Fibroblast of skin of right biceps (primary cell): ENCODE data around the gene NGFR.

ENCODE experiments used
- DNase-seq: peaks from one replicate; pipeline ENCODE4 v3.0.0-alpha.2; 2013

Gene NGFR

DNA sequence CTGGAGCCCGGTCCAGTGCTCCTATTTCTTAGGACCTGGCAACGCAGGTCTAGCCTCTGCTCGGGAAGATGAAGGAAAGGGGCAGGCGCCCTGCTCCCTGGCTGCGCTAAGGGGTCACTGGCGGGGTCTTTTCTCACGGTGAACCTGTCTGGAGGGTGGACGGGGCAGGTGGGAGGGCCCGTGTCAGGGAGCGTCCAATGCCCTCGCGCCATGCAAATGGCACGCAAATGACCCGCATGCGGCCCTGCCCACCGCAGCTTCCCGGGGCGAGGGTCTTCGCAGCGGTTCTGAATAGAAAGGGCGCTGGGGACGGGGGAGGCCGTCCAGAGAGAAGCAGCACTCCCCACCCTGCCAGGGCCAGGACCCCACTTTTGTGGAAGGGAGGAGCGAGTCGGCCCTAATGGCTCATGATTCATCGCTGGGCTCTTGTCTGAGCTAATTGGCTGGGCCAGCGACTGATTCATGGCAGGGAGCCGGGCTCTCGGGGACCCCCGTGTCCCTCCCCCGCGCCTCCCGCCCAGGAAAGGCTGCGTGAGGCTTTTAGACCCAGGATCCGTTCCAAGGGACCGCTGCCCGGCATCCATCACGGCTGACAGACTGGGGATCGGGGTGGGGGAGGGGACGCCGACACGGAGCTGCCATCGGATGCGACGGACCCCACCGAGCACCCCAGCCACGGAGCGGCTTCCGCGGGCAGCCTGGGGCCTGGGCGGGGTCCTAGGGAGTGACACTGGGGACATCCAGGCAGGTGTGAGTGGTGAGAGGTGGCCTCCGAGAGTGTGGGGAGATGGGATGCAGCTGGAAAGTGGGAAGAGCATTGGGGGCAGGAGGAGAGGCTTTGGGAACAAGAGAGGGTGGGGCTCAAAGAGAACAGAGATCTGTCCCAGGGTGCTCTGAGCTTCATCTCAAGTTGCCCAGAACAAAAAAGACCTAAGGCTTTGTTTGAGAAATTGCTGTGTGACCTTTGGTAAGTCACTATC is 25.0 kb upstream of the NGFR start:
- DNase-seq: peak; percentile 44

DNA sequence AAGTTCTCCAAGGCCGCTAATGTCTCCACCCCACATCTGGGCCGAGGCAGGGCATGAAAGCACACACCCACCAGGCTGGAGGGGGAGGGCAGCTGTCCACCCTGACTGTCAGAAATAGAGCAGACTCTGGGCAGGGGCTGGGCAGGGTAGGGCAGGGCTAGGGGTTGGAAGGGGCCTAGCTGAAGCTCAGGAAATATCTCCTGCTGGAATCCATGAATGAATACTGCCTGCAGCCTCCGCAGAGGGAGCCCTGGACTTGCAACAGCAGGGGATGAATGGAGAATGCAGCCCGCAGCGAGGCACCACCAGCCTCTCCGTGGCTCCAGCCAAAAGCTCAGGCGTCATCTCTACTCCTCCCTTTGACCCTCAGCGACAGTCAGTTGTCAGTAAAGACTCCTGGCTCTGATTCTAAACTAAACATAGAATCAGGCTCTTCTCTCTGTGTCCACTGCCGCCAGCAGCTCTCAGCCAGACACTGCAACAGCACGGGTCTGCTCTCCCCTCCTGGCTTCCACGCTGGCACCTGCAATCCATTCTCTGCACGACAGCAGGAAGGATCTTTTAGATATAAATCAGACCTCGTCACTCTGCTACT is 23.9 kb upstream of the NGFR start:
- no peak for DNase-seq

DNA sequence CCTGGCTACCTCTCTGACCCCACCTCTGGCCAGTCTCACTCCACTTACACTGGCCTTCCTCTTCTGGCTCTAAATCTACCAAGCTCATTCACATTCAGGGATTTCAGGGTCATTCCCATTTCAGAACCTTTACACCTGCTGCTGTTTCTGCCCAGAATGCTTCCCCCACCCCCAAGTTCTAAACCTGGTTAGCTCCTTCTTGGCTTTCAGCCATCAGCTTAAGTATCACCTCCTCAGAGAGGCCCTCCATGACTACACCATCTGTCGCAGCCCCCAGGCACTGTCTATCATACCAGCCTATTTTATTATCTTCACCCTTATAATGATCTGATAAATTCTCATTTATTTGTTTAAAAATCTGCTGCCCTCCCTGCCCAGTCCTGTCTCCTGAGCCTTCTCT is 23.3 kb upstream of the NGFR start:
- no peak for DNase-seq

DNA sequence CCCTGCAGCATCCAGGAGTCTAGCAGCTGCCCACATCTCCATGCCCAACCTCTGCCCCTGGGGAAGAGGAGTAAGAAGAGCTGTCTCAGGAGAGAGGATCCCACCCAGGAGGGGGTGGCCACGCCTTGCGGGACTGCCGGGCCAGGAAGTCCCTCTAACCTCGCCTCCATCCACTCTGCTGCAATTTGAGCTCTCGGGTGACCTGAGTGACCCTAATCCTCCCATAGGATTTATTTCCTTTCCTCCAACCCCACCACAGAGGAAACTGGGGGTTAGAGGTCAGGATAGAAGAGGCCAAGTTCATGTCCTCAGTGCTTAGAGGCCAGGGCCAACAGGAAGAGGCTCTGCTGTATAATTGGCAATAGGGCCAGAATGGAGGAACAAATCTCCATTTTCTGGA is 22.6 kb upstream of the NGFR start:
- no peak for DNase-seq

DNA sequence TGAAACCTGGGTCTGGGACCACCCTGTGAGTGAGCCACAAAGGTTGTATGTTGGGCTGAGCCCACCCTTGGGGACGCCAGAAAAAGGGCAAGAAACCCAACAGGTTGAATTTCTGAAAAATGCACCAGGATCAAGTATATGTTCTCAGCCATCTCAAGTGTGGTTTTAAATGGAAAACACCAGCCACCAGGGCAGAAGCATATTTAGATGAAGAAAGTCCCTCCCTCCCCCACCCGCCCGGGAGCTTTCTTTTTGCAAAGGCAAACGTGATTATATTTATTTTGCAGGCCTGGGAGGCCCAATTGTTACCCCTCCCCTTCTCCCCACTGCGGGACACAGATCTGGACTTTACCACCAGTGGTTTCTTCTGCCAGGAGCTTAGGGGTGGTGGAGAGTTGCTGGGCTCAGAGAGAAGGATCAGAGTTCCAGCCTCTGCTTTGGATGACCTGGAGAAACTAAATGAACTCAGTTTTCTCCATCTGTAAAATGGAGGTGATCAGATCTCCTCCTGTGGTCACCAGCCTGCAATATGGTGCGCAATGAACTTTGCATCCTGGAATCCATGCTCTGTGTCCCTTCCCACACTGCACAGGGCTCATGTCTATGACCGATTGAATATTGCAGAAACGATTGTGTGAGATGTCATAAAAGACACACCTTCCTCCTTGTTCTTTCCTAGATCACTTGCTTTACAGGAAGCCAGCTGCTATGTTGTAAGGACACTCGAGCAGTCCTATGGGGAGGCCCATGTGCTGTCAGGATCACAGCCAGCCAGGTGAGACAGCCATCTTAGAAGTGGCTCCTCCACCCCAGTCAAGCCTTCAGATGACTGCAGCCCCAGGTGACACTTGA is 21.0 kb upstream of the NGFR start:
- DNase-seq: no peak

DNA sequence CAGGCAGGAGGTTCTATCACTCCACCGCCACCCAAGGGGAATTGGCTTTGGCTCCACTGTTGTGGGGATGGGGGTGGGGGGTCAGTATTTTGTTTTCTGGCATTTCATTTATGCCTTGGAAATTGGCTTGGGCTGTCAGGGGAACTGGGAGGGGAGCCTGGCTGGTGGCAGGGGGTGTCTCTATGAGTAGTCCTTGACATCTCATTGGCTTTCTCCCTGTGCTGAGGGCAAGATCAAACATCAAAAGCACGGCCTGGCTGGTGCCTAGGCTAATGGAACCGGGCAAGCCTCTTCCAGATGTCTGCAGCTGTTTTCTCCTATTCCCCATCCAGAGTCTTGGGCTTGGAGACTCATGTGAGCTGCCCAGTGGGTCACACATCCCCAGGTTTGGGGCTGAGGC is 17.4 kb upstream of the NGFR start:
- DNase-seq: no peak

DNA sequence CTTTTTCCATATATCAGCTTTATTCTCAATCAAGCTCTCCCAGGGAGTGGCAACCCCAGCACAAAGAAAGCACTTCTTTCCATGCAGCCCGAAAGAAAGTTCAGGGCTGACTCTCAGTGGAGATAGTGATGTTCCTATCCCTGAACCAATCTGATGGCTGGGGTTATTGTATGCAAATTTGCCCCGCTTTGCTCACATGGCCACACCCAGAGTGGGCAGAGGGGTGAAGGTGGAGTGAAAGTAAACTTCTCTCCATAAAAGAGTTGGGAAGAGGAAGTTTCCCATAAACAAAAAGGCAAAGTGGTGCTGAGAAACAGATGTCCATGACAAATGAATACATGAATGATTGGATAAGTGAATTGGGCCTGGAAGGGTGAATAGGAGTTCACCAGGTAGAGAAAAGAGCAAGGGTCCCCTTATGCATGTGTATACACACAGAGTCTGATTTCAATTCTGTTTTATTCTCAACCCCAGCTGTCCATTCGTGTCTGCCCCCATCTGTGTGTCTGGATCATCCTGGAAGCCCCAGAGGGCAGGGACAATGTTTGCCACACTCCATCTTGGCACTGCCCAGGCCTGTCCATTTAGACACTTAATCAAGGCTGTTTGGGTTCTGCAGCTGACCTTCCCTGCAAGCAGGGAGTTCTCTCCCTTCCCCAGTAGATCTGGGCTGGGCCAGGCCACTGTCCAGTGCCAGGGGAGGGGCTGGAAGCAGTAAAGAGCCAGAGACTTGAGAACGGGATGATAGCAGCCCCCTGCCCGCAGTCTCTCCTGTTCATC is 14.1 kb upstream of the NGFR start:
- DNase-seq: no peak

DNA sequence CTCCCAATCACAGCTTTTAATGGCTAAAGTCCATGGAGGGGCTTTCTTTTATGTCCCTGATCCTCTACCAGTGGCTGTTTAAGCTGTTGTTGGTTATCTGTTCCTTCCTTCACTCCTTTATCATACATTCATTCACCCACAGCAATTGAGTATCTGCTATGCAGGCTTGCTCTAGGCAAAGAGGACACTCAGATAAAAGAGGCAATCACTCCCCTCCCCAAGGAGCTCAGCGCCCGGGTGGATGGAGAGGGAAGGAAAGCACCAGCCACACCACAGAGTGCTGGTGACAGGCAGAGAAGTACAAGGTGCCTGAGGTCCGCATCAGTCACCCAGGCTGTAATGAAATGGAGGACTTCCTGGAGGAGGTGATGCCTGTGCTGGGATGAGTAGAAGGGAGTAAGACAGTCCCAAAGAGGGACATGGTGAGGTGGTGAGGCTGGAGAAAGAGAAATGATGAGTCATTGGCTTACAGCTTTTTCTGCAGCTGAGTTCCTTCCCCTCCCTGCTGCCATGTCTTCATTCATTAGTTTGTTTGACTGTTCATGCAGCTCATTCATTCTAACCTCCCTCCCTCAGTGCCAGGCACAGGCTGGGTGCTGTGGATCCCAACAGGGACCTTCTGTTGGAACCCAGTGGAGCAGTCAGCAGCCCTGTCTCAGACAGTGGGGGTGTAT is 12.8 kb upstream of the NGFR start:
- DNase-seq: peak; percentile 25

DNA sequence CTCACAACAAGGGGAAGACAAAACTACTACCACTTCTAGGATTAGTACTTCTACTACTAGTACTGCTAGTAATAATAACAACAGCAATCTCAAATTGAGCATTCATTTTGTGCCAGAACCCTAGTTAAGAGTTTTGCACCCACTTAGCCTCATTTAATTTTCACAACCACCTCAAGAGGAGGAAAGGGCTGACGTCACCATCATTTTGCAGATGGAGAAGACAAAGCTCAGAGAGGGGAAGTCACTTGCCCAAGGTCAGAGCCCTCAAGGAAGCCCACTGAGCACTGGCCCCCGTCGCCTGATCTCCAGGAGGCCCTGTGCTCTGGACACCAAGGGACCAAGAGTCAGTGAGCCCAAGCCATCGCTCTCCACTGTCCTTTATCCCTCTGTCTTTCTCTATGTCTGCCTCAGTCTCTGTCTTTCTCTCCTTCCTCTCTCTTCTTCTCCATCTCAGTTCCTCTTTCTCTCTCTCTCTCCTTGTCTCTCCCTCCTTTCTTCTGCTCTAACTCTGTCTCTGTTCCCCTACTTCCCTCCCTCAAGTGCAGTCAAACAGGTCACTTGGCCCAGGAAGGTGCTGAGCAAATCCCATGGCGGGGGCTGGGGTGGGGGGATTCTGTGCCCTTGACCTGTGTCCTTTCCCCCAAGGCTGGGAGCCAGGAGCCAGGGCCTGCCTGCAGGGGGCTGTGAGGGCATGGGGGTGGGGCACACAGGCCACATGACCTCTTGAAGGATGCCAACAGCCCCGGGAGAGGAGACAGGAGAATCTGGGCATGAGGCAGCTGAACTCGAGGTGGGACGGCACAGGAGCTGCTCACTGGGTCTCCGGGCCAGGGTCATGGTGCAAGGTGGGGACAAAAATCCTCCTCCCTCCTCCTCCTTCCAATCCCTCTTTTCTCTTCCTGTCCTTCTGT is 11.2 kb upstream of the NGFR start:
- no peak for DNase-seq

DNA sequence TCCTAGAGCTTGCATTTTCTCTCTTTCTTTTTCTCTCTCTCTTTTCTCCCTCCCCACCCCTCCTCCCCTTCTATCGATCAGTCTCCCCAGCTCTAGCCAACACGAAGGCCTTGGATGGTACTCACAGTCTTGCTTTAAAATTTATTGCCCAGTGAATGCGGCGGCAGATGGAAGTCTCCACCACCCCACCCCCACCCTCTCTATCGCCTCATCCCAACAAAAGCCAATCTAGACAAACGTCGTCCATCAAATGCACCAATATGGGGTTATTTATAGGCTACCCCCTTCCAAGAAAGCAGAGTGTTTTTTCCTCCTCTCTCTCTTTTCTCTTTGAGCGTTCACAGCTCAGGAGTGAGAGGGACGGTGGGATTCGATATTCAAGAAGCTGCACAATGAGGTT is 10.5 kb upstream of the NGFR start:
- no peak for DNase-seq

DNA sequence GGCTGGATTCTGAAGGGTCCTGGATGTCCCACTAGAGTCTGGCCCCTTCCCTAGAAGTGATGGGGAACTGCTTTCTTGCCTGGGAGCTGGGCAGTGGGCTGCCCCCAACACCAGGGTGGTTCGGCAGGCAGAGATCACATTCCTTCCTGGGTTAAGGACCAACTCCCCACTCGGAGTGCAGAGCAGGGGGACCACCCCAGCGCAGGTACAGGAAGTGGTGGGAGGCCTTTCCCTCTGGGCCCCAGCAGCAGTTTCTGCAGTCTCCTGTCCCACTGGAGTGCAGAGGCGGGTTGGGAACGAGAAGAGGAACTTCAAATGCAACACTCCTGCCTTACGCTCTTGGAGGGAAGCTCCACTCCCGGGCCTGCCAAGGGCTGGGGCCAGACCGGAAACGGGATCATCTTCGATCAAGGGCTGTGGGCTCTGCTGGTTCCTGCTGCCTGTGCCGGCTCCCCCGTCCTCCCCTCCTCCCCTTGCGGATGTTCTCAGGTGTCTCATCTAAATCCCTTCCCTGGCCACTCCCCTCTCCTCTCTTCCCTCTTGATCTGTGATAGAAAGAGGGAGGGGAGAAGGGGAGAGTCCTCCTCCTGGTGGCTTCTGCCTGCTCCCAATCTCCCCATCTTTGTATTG is 9.0 kb upstream of the NGFR start:
- DNase-seq: peak; percentile 9

DNA sequence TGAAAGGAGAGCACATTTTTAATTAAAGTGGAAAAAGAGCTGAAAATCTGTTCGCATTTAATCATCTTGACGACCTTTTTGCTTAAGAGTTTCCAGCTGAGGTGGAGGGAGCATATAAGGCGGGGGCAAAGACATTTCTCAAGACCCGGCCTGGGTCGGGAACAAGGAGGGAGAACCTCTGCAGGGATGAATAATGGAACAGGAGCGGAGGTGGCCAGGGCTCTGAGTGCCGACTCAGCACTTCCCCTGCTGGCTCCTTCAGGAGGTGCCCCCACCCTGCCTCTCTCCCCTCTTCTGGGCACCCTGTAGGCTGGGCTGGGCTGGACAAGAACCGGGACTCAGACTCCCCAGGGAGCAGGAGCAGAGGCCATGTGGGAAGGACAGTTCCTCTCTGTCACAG is 7.9 kb upstream of the NGFR start:
- DNase-seq: no peak

DNA sequence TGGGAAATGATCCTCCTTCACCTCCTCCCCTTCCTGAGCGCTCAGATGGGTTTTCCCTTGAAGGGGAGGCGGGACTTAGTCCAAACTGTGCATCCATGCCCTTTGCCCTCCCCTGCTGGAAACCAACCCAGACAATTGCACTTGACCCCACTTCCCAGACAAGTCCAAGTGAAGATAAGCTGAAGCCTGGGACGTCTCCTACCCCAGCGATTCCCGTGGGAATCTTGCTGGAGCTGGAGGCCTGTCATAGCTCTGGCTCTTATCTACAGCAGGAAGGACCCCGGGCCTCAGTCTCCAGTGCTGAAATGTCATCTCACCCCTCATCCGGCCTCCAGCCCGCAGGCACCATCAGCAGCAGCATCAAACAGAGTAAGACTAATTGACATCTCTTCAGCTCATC is 6.5 kb upstream of the NGFR start:
- DNase-seq: no peak

DNA sequence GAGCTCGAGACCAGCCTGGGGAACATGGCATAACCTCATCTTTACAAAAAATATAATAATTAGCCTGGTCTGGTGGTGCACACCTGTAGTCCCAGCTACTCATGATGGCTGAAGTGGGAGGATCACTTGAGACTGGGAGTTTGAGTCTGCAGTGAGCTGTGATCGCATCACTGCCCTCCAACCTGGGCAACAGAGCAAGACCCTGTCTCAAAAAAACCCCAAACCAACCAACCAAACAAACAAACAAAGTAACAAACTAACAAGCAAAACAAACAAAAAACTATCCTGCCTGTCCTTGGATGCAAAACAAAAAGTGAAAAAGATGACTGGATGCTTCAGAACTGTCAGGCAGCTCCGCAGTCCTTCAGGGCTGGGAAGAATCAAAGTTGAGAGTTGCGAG is 5.7 kb upstream of the NGFR start:
- DNase-seq: no peak

DNA sequence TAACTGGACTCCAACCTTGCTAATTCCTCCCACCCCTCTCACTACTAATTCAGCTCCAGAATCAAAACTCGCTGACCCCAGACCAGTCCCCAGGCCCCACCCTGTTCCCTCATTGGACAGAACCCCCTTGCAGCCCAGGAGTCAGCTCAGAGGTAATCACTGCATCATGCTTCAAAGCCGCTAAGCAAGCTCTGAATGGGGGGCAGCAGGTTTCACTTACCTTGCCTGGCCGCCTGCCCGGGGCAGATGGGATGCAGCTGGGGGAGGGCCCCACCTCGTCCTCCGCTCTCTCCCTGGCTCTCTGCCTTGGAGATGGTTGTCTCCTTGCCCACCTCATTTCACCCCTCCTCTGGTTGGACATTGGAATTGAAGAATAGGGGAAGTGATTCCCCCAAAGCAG is 4.8 kb upstream of the NGFR start:
- no peak for DNase-seq

DNA sequence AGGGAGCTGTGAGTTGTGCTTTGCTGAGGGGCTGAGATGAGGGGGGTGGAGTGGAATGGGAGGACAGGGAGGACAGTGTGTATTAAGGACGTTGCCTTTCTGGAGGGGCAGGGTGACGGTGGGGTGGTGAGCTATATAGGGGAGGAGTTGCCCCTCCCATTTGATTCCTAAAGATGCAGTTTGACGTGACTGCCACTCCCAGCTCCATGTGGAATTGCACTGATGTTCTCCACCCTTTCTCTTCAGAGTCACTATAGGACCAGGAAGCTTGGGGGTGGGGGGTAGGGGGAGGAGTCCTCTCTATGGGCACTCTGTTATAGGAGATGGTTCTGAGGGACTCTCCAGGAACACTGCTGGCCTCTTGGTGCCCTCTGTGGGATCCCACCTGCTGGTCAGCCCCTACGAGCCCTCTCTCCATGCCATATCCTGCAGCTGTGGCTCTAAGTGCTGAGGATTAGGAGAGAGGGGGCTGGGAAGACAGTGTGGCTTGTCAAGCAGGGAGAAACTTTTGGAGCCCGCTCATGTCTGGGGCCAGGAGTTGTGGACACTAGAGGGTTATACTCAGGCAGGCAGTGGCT is 3.8 kb upstream of the NGFR start:
- no peak for DNase-seq

DNA sequence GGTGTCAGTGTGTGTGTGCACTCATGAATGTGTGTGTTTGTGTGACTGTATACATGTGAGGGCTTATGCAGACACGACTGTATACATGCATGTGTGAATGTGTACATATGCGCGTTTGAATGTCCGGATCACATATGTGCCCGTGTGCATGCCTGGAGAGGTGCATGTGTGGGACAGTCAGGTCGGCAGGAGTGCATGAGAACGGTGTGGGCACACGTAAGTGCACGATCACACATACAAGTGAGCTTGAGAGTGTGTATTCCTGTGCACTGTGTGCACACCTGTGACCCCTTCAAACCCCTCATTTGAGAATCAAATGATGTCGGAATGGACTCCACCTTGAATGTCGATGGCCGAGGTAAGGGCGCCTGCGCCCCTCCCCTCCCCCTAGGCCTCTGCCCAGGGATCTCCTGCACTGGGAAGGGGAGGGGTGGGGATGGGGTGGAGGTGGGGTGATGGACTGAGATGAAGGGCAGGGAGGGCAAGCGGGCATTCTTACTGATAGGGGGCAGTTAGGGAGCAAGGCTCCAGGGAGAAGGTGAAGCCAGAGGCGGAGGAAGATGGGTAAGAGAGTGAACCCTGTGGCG is 601 bp upstream of the NGFR start:
- no peak for DNase-seq

DNA sequence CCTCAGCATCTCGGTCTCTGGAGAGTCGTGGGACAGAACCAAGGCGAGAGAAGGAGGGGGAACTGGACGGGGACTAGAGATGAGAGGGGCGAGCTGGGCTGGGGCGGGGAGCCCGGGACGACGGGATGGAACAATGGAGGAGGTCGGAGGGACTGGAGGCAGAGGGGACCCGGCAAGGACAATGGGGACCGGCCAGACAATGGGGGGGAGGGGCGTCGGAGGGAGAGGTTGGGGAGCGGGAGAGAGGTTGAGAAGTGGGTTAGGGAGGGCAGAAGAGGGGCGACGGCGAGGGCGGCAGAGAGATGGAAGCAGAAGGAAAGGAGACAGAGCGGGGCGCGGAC is 719 bp downstream of the NGFR start:
- no peak for DNase-seq

DNA sequence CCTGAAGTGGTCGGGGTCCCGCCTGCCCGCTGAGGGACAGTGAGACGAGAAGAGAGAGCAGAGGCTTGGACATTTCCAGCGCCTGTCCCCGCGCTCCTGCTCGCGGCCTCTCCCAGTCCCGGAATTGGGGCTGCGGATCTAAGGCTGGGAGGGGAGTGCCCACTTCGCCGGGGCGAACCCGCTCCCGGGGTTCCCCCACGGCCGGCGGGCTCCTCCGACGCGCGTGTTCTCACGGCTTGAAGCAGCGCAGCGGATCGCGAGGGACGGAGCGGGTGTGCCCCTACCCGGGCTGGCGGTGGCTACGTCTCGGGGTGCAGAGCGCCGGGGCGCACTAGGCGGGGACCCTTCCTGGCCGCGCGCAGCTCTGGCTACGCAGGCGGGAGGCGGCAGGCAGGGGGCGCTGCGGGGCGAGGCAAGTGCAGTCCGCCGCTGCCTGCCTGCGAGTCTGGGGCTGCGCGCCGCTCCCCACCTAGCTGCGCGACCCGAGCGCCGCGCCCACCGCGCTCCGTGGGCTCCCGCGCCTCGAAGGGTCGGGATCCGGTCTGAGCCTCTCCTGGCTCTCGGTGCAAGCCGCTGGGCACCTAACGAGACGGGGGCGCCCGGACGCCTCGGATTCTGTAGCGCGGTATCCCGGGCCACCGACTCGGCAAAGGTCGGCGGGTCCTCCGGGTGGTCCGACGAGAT is 1.2 kb downstream of the NGFR start:
- DNase-seq: peak; percentile 33

DNA sequence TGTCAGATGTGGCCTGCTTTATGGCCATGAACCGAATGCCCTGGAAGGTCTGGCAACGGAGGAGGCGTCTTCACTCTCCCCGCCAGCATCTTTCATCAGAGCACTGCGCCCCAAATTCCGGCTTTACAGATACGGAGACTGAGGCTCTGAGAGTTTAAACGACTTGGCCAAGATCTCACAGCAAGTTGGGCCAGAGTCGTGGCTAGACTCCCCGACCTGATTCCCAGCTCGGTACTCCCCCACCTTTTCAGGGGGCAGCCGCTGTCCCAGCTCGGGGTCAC is 1.7 kb downstream of the NGFR start:
- DNase-seq: no peak
